Aorta (tissue), 5 donors: ENCODE results near the gene PPY. TPM values are rescaled to one million over a fixed set of nuclear protein-coding genes. Genes with fewer than 3 reads are reported as not detected.
A peak's percentile ranks its signal among the peaks of the same experiment; 100 is the strongest.
"Not testable (repeated sequence)": the region's sequence is repeated elsewhere in the genome, so short reads cannot be mapped to it uniquely, and the experiment has no call there.

ENCODE experiments used
- ATAC-seq: fragments of 200-7000 bp; cut with Tn5 transposase; one replicate; pipeline ENCODE4 v1.9.1; 2022; ENCODE audit warnings: moderate library complexity; ENCODE audit not compliant: low FRiP score
- DNase-seq, 2 donors: peaks; one replicate each; pipeline ENCODE4 v3.0.0-alpha.2; 2020
- H3K27ac ChIP-seq, 2 donors: one replicate each; pipeline ENCODE4 v1.5.1; 2013; ENCODE audit warnings: low read length in 2 of 2, mild to moderate bottlenecking in 2 of 2, moderate library complexity in 2 of 2, control low read depth in 1 of 2, inconsistent platforms in 1 of 2, low read depth in 1 of 2
- H3K27me3 ChIP-seq, 2 donors: one replicate each; pipeline ENCODE4 v1.6.1; 2013; ENCODE audit warnings: control low read depth in 1 of 2, low read length in 1 of 2, mild to moderate bottlenecking in 1 of 2, moderate library complexity in 1 of 2; ENCODE audit not compliant: insufficient read depth in 2 of 2, control insufficient read depth in 1 of 2
- H3K36me3 ChIP-seq, 2 donors: one replicate each; pipeline ENCODE4 v1.6.1; 2013; ENCODE audit warnings: control low read depth in 1 of 2, low read length in 1 of 2, mild to moderate bottlenecking in 1 of 2; ENCODE audit not compliant: insufficient read depth in 2 of 2, control insufficient read depth in 1 of 2
- H3K4me1 ChIP-seq, 2 donors: one replicate each; pipeline ENCODE4 v1.6.1; 2013; ENCODE audit warnings: low read length in 2 of 2, control low read depth in 1 of 2, mild to moderate bottlenecking in 1 of 2, moderate library complexity in 1 of 2; ENCODE audit not compliant: insufficient read depth in 2 of 2, control insufficient read depth in 1 of 2
- H3K4me3 ChIP-seq, 2 donors: one replicate each; pipeline ENCODE4 v1.5.1; 2013; ENCODE audit warnings: low read length in 2 of 2, control low read depth in 1 of 2, mild to moderate bottlenecking in 1 of 2
- H3K9me3 ChIP-seq: one replicate; pipeline ENCODE4 v1.6.1; 2013; ENCODE audit warnings: mild to moderate bottlenecking, low read length; ENCODE audit not compliant: control insufficient read depth
- WGBS, 2 donors: extraction: QIAGEN DNeasy Blood & Tissue Kit; methylation state at CpG; one replicate each; pipeline ENCODE4 v1.1.7; 2013; 5-methylcytosine and 5-hydroxymethylcytosine counted together
- intact Hi-C, 2 donors: fragments of 100-400 bp; cut with DNase I; formaldehyde crosslinking; loops; one replicate each; pipeline versions ENCODE4 v1.14.2 to v1.15.0; 2022
- polyA plus RNA-seq, 2 donors: library from polyadenylated mRNA; stranded (reverse); fragments of 200-250 nt; gene quantifications; one replicate each; pipeline ENCODE4 v1.2.3, GENCODE V29; 2013
- total RNA-seq, 2 donors: library from RNA; stranded (reverse); fragmentation: NEBNext Ultra II Directional; extraction: Animal tissue kit (Norgen Biotek cat#: 25700); gene quantifications; one replicate each; pipeline ENCODE4 v1.2.1, GENCODE V29; 2021
- donor health status: healthy with polysubstance abuse.
- donor health status: Bipolar disorder and iron deficiency.
- donor health status: DM: no; HTN: no; CAD: no.
- donor health status: DM: no; HTN: no; CAD: no.
- donor health status: DM: yes; HTN: yes; CAD: no.

Gene PPY
- total and polyA plus RNA-seq, 4 donors: not detected

- WGBS, 2 donors: 86% methylated on average over 1 of the region's 1 CpG
- Histone ChIP-seq H3K4me1 (no peaks in the 10 kb centered on the region), H3K27me3 (no peaks in the 10 kb centered on the region), H3K27ac (no peak overlapping the region), H3K36me3 (no peaks in the 10 kb centered on the region), H3K9me3 (no peaks in the 10 kb centered on the region), H3K4me3 (no peak overlapping the region)
- DNase-seq (no peak), ATAC-seq (no peak)
- intact Hi-C loops: no loop called here
Measured at GRCh38 chr17:43928609-43929008, 13.7 kb downstream of the PPY start.

- 24 to 25% methylated on average over 5 of the region's 5 CpGs for WGBS, 2 donors
- H3K27me3 ChIP-seq, H3K27ac ChIP-seq, ATAC-seq, DNase-seq, intact Hi-C loops, H3K4me3 ChIP-seq, H3K36me3 ChIP-seq, H3K4me1 ChIP-seq, H3K9me3 ChIP-seq: not testable (repeated sequence)
Measured at GRCh38 chr17:43927929-43928328, 14.3 kb downstream of the PPY start.

- H3K9me3 ChIP-seq: no peaks in the 10 kb centered on the region
- H3K4me1 ChIP-seq: no peaks in the 10 kb centered on the region
- intact Hi-C loops: no loop called here
- ATAC-seq: no peak
- no peaks in the 10 kb centered on the region for H3K27me3 ChIP-seq
- 1 to 3% methylated on average over 42 of the region's 42 CpGs for WGBS, 2 donors
- no peak overlapping the region for H3K27ac ChIP-seq
- H3K36me3 ChIP-seq: no peaks in the 10 kb centered on the region
- no peak for DNase-seq
- H3K4me3 ChIP-seq: no peak overlapping the region
Measured at GRCh38 chr17:43927060-43927864, 15.0 kb downstream of the PPY start.

GRCh38 chr17:43924558-43924957, 17.7 kb downstream of the PPY start:
- DNase-seq (no peak), ATAC-seq (no peak)
- H3K4me1 ChIP-seq: no peaks in the 10 kb centered on the region
- H3K4me3 ChIP-seq: no peak overlapping the region
- H3K36me3 ChIP-seq: no peaks in the 10 kb centered on the region
- no peaks in the 10 kb centered on the region for H3K9me3 ChIP-seq
- intact Hi-C loops: no loop called here
- no peaks in the 10 kb centered on the region for H3K27me3 ChIP-seq
- WGBS, 2 donors: 77 to 86% methylated on average over 2 of the region's 2 CpGs
- H3K27ac ChIP-seq: no peak overlapping the region

GRCh38 chr17:43920500-43921095, 21.7 kb downstream of the PPY start:
- no peaks in the 10 kb centered on the region for H3K4me1 ChIP-seq

GRCh38 chr17:43918026-43918389, 24.3 kb downstream of the PPY start:
- H3K9me3 ChIP-seq: no peaks in the 10 kb centered on the region
- intact Hi-C loops: no loop called here
- H3K36me3 ChIP-seq: no peaks in the 10 kb centered on the region
- WGBS, 2 donors: 56 to 62% methylated on average over 13 of the region's 13 CpGs
- no peaks in the 10 kb centered on the region for H3K27me3 ChIP-seq
- DNase-seq: no peak
- no peak overlapping the region for H3K4me3 ChIP-seq
- no peak for ATAC-seq
- no peaks in the 10 kb centered on the region for H3K4me1 ChIP-seq
- H3K27ac ChIP-seq: no peak overlapping the region

More at GRCh38 chr17:43920500-43921095, 21.7 kb downstream of the PPY start:
- H3K27me3 ChIP-seq: no peaks in the 10 kb centered on the region
- ATAC-seq (no peak), DNase-seq (no peak)
- WGBS, 2 donors: 73 to 74% methylated on average over 10 of the region's 10 CpGs
- intact Hi-C loops: no loop called here
- H3K9me3 ChIP-seq: no peaks in the 10 kb centered on the region
- no peaks in the 10 kb centered on the region for H3K36me3 ChIP-seq
- no peak overlapping the region for H3K4me3 ChIP-seq
- H3K27ac ChIP-seq: no peak overlapping the region

GRCh38 chr17:43917348-43918025, 24.8 kb downstream of the PPY start:
- ATAC-seq (peak; percentile 68), DNase-seq (peak; percentile 72 to 88)
- Histone ChIP-seq H3K27me3 (no peaks in the 10 kb centered on the region), H3K27ac (no peak overlapping the region), H3K4me3 (no peak overlapping the region), H3K36me3 (no peaks in the 10 kb centered on the region), H3K9me3 (no peaks in the 10 kb centered on the region), H3K4me1 (no peaks in the 10 kb centered on the region)
- WGBS, 2 donors: 6 to 8% methylated on average over 43 of the region's 43 CpGs
- intact Hi-C loops: no loop called here

GRCh38 chr17:43917016-43917347, 25.3 kb downstream of the PPY start:
- intact Hi-C loops: no loop called here
- H3K27ac ChIP-seq: no peak overlapping the region
- no peaks in the 10 kb centered on the region for H3K4me1 ChIP-seq
- no peak overlapping the region for H3K4me3 ChIP-seq
- ATAC-seq (peak; percentile 33), DNase-seq (no peak)
- H3K36me3 ChIP-seq: no peaks in the 10 kb centered on the region
- H3K9me3 ChIP-seq: no peaks in the 10 kb centered on the region
- no peaks in the 10 kb centered on the region for H3K27me3 ChIP-seq
- 73 to 76% methylated on average over 8 of the region's 8 CpGs for WGBS, 2 donors

GRCh38 chr17:43916385-43916784, 25.9 kb downstream of the PPY start:
- Histone ChIP-seq H3K36me3 (no peaks in the 10 kb centered on the region), H3K9me3 (no peaks in the 10 kb centered on the region), H3K4me1 (no peaks in the 10 kb centered on the region), H3K27ac (no peak overlapping the region), H3K27me3 (no peaks in the 10 kb centered on the region), H3K4me3 (no peak overlapping the region)
- WGBS, 2 donors: 80 to 84% methylated on average over 4 of the region's 4 CpGs
- no peak for DNase-seq
- no peak for ATAC-seq
- intact Hi-C loops: no loop called here
